ENCODE data around the gene NFAM1.

Gene NFAM1

DNA sequence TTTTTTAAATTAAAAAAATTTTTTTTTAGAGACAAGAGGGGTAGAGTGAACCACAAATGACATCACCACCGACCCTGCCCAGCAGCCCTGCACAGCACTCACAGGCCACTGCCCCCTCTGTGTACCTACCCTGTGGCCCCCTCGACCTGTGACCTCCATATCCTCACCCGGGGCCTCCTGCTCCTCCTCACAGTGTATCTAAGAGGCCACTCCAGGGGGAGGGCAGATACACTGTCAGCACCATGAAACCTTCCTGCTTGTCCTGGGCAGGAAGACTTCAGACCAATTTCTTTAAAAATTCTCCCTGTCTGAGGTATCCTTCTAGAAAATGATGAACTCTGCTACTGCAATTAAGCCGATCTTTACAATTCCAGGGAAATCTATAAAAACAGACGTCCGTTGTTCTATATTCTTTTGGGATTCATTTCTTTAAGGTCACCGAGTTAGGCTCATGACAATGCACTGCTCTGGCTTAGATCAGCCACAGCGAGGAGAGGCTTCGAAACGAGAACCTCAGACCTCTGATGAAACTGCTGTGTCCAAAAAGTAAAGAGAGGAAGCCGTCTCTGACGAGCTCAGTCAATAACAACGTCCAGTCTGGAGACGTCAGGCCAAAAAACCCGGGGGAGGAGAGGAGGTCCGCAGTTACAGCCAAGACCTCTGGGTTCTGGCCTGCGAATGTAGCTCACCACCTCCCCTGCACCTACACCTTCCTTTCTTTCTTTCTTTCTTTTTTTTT is 17.5 kb downstream of the NFAM1 start:
- no peak for DNase-seq

DNA sequence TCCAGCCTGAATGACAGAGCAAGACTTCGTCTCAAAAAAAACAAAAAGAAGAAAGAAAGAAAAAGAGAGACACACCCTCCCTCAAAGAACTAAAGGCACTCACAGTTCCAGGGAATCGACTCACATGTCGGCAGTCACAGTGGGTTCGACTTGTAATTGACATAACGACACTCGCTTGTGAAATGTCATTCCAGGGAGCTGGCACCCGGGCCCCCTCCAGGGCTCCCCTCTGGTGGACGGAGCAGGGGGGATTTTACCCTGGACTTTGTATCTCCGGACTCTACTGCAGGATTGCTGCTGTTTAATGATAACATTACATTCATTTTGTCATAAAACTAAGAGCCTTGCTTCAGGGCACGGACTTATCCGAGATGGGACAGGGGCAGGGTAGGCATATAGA is 18.2 kb downstream of the NFAM1 start:
- no peak for DNase-seq

DNA sequence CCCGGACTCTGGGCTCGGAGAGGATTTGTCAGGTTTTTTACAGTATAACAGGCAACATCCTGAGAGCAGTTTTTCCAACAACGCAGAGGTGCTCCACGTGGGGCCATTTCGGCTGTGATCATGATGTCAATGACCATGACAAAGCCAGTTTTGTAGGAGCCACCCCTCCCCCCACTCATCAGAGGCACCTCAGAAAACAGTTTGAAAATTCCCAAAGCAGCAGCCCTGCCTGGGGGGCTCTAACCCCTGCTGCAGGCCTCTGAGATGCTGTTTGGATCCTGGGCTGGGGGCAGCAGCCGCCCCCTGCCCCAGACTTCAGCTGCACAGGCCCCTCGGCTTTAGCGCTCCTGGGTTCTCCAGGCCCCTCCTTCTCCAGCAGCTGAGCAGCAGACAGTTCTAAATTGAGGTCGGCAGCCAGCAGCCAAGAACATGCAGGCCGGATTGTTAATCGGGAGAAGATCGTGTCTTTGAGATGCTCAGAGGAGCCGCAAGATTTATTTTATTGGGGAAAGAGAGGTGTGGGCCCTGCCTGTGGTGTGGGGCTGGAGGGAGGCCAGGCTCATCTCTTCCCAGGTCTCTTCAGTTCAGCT is 19.4 kb downstream of the NFAM1 start:
- DNase-seq, result no peak

DNA sequence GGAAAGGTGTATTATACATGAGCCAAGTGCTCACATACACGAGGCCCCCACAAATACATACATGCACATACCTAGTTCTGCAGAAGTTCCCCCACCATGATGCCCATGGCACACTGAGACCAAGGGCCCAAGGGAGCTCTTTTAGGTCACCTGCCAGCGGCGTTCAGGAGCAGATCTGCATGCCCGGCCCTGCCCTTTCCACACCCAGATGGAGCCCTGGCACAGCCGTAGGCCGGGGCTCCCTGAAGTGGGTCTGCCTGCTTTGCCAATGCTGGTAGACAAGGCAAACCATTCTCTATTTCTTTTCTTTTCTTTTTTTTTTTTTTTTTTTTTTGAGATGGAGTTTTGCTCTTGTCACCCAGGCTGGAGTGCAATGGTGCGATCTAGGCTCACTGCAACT is 21.5 kb downstream of the NFAM1 start:
- DNase-seq, result no peak

DNA sequence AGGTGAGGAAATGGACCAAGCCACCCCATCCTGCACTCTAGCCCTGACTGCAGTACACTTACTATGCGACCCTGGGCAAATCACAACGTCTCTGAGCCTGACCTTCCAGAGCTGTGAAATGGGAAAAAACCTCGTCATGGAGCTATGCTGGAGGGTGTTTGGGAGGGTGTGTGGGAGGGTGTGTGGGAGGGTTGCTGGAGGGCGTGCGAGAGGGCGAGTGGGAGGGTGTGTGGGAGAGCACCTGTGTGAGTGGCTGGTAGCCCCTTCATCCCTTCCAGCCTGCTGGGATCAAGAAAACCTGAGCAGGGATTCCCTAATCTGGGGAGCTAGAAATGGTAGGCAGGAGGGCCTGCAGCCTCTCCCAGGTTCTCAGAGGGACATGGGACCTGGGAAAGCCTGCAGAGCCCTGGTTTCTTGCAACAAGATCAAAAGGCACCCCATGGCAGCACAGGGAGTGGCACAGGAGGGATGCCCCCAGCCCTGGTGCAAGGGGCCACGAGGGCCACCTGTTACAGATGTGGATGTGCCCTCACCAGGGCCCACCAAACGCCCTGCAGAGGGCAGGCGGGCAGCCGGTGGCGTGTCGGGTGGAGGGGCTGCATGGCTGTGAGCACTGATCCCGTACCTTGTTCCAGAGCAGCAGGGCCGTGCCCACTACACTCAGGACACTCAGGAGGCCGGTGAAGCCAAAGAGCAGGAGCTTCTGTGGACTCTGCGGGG is 23.2 kb downstream of the NFAM1 start:
- DNase-seq, result no peak

DNA sequence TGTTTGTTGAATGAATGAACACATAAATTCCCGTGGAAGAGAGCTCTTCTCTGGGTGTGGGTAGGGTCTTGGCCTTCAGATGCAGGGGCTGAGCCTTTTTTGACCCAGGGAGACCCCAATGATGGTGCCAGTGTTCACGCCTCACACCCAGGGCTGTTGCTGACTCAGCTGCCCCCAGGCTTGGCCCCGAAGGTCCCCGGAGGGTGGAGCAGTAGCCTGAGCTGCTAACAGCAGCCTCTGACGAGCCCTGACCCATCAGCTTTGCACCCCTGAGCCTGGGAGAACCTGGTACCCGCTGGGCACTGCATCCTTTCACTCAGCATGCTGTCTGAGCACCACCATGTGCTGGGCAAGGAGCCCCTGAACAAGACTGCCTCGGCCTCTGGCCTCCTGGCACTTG is 23.9 kb downstream of the NFAM1 start:
- DNase-seq, result no peak

DNA sequence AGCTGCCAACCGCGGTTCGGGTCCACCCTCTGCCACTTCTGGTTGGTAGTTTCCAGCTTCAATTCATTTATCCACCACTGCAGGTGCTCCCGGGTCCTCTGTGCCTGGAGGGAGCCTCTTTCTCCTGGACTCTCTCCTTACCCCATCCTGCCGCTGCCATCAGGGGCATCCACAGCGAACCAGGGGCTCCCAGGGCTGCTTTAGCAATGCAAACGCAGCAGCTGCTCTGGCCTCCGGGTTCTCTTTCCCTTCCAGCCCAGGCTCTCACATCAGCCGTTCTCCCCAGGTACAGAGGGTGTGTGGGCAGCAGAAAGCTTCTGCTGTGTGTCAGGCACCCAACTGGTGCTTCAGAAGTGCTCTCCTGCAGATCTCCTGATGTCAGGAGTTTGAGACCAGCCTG is 27.9 kb downstream of the NFAM1 start:
- no peak for DNase-seq

DNA sequence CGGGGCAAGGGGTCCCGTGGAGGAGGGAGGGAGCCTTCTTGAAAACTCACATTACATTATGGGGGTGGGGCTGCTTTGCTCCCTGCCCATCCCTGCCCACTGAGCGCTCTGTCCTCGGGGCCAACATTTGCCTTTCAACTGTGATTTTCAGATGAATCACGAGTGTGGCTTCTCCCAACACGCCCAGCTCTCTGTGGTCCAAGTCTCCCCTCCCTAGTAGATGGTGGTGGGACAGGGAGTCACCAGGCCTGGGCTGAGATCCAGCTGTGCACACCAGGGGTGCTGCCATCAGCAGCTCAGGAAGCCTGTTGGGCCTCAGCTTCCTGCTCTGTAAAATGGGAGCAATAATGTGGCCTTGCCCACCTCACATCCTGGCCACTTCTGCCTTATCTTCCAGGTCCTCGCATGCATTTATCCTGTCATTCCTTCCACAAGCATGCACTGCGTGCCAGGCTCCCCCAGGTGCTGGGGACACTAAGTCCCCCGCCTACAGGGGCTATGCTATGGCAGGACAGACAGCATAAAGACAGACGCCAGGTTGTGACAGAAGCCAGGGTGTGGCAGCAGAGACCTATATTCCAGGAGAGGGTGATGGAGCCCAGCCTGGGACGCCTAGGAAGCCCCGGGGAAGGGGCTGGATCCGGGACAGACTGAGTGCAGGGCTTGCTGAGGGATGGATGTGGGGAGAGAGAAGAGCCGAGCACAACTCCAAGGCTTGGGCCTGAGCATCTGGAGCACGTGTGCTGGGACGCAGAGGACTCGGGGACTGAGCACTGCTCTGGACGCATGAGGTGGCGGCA is 30.5 kb downstream of the NFAM1 start:
- no peak for DNase-seq

DNA sequence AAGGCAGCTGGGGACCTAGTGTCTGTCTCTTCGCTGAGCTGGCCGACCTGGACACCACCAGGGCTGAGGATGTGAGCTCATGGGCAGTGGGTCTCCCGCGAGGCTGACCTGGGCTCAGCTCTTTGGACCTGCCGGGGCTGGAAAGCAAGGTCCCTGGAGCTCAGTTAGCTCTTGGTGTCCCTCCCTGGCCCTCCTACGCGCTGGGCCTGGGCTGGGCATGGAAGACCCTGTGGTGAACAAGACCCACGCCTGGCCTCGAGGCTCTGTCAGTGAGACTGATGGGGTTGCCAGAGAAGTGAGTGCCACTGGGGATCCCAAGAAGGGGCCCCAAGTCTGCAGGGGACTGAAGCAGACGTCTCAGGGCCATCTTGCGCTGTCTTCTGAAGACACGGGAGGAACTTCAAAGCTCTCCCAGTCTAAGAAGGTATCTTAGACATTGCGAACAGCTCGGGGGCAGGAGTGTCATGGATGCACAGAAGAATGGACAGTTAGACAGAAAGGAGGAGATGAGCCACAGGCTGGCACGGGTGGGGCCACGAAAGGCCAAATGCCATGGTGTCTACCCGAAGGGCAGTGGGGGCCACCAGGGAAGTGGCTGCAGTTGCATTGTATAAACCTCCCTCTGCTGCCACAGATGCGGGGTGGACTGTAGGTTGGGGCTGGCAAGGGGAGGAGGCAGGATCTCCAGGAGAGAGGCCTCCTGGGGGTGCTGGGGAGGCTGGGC is 31.2 kb downstream of the NFAM1 start:
- DNase-seq, result no peak

DNA sequence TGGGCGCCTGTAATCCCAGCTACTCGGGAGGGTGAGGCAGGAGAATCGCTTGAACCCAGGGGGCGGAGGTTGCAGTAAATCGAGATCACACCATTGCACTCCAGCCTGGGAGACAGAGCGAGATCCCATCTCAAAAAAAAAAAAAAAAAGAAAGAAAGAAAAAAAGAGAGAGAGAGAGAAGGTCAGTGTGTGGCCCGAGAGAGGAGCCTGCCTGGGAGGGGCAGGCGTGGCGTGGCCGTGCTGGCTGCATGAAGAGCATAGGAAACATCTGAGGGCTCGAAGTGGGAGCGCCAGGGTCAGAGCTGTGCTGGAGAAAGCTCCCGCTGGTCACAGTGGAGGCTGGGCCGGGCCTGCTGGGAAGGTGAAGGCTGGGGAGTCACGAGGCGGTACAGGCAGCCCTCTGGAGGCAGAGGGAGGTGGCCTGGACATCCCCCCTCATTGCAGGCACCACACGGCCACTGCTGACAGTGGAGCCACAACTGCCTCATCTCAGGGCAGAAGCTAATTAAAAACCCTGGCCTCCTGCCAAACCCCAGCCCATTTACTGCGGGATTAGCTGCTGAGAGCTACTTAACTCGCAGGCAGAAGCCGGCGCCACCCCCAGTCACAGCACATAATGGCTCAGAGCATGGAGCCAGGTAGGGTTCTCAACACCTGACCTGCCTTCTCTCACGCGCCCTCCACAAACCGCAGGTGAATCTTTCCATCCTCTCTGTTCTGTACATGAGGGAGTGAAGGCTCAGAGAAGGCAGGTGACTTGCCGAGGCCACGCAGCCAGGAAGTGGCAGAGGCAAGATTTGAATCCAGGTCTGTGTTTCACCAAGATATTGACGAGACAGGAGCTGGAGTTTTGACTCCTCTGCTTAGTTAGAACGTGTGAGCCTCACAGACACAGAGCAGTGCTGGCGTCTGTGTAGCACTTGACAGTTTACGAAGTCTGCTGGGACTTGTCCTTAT is 32.6 kb downstream of the NFAM1 start:
- no peak for DNase-seq

DNA sequence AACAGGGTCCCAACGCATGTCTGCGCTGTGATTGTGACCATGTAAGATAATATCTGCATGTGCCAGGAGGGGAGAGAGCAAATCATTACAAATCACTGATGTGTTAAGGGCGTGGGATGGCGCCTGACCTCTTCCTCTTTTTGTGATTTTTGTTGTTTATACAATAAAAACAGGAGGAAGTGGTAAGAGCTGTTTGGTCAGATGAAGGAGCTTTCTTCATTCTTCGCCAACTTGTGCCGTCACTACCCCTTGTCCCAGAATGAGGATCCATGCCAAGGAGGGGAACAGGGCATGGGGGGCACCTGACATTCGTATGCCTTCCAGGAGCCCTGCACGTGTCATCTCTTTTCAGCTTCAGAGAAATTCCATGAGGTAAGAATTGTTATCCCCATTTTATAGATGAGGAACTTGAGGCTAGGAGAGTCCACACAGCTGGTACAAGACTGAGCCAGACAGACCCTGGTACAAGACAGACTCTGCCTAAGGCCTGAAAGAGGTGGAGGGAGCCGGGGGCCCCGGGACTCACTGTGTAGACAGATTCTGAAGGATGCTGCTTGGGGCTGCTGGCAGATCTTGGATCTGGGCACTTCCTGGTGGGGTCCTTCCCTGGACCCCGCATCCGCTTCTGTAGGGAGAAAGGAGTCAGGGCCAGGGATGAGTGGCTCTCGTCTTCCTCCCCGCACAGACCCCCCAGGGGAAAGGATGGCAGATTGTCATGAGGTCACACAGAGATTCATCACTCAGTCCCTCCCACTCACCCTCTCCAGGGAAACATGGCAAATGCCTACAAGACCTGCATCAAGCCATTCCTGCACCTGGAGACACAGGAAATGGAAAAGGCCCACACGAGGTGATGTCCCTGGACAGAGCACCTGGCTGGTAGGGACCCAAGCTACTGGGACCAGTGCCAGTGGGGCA is 34.6 kb downstream of the NFAM1 start:
- no peak for DNase-seq

DNA sequence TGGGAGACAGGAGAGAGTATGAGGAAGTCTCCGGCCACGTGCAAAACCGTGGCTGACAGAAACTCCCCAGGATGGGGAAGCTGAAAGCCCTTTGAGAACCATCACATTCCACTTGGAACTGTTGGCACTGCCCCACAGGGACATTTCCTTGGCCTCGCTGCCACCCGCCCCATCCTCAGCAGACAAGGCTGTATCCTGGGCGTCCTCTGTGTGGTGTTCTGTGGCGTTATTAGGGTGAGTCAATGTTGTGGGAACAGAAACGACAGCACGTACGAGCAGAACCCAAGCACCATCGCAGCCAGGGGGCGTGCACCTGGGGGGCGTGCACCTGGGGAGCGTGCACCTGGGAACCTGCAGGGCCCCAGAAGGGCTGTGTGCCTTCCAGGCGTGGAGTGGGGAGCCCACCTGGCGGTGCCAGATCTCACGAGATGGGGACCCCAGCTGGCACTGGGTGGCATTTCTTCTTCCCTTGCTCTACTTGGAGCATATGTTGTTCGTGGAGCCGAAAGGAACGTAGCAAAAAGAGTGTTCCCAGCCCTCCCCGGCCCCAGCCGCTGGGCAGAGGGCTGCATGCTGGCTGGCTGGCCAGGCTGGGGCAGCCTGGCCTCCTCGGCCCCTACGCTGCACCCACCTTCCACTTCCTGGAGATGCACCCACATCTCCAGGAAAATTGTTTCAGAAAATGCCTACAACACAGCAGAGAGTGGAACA is 35.4 kb downstream of the NFAM1 start:
- DNase-seq, result no peak

DNA sequence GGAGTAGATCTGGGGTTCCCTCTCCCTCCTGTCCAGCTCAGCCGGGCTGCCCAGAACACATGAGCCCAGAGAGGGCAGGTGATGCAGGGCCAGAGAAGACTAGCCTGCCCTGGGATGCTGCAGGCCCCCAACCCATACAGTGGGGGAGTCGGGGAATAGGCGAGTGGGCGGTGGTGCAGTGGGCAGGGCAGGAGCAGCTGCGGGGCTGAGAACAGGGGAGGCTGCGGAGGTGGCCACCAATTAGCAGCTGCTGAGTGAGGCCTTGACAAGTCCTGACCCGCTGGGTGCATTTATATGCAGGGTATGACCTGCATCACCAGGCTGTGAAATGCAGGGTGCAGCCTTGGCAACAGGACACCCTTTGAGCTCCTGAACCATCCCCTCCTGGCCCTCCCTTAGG is 43.1 kb downstream of the NFAM1 start:
- no peak for DNase-seq

DNA sequence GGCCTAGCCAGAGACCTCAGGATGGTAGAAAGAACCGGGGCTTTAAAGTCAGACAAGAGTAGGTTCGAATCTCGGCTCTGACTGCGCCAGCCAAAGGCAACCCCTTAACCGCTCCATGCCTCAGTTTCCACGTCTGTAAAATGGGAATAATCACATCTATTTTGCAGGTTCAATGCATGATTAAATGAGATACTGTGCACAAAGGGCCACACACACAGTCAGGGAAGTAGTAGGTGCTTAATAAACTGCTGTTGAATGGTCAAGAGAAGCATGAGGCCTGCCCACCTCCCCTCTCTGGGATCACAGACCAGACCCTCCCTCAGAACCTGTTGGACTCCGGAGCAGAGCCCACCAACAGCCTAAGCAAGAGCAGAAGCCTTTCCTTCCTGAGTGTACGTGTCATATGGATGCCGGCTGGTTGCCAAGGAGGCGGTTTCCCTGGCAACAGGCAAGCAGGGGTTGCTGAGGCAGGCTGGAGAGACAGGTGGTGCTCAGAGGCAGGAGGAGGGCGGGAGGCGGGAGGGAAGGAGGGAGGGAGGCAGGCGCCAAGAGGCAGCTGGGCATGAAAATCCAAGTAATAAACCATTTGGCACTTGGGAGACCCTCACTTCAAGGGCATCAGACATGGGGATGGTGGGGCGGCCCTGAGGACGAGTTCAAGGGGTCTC is 43.9 kb downstream of the NFAM1 start:
- DNase-seq, result no peak

DNA sequence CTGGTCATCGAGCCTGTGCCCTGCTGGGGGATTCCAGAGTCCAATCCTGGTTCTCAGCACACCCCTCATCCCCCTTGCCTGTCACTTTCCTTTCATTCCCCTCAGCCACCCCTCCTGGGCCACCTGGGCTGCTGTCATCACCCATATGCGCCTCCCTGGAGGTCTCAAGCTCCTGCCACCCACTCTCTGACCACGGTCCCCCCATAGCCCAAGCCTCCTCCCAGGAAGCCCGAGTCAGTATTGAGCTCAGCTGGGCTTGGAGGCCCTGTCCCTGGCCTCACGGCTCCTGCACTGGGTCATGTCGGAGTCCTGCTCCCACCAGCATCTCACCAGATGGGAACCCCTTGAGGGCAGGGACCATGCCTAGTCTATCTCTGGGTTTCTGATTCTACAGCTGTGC is 44.6 kb downstream of the NFAM1 start:
- no peak for DNase-seq

DNA sequence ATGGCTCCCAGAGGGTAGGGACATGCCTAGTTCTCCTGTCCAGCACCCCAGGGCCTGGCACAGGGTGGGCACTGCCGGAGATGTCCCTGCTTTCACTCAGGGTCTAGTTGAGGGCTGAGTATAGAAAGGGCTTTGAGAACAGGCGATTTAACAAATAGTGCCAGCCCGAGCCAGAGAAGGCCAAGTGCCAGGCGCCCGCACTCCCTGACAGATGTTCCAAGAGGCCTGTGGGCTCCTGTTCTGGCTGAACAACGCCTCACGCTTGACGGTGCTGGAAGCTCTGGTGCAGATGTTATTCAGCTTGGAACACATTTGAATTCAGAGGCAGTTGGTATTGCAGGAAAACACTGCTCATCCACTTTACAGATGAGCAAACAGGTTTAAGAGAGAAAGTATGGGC is 46.5 kb downstream of the NFAM1 start:
- DNase-seq, result no peak

DNA sequence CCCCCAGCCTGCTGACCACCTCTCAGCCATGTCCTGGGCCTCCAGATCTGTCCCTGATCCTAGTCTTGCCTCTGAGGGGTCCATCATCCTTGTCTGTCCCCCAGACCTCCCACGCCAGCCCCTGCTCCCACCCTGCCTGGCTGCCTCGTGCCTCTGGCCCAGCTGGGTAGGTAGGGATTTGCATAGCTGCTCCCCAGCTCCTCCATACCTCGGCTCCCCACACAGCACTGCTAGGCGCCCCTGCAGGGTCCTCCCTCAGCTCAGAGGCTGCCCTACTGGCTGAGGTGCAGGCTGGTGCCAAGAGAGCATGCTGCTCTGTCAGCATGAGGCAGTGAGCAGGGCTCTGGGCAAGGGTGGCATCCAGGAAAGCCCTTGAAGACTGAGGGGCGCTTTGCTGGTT is 47.7 kb downstream of the NFAM1 start:
- no peak for DNase-seq

DNA sequence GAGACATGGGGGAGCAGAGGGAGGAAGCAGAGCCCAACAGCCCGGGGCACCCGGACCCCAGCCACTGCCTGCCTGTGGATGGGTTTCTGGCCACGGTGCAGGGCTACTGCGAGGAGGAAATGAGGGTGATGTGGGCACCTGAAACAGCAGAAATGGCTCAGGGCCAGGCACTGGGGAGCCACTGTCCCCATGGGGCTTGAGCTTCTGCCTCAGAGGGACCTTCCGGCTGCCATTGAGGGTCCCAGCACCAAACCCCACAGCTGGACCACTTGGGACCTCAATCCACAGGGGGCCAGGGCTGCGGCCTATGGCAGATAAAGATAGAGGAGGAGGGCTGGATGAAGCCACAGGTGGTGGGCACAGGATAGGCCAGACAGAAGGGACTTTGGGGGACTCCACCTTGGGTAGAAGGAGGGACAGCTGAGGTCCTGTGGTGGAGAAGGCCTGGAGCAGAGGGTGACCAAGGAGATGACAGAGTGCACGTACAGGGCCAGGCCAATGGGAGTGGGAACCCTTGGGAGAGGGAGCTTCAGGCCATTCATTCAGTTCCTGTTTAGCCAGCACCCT is 48.3 kb downstream of the NFAM1 start:
- DNase-seq, result no peak

DNA sequence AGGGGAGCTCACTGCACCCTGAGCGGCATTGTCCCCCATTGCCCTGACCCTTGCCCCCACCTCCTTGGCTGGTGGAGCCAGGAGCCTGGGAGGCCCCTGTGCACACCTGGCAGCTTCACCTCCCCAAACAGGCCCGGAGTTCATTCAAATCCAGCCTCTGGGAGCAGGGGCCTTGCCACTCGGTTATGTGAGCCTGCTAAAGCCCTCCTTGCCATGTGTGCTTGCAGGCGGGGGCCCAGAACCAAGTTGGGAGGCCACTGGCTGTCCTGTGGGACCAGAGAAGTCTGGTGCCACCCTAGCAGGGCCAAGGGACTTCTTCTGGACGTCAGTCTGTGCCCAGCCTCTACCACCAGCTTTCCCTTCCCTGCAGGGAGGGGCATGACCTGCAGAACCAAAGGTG is 48.9 kb downstream of the NFAM1 start:
- DNase-seq, result no peak

Data from fibroblast of skin of back (primary cell).